ENCODE measurements around the gene GEMIN8. TPM values are rescaled to one million over a fixed set of nuclear protein-coding genes. Genes with fewer than 3 reads are reported as not detected.

Gene GEMIN8, protein sequence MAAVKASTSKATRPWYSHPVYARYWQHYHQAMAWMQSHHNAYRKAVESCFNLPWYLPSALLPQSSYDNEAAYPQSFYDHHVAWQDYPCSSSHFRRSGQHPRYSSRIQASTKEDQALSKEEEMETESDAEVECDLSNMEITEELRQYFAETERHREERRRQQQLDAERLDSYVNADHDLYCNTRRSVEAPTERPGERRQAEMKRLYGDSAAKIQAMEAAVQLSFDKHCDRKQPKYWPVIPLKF
- 8.1 to 10.7 TPM (median 10.1 TPM) in 5 replicates for total RNA-seq (2022; extraction: Qiagen RNA extraction)

DNA sequence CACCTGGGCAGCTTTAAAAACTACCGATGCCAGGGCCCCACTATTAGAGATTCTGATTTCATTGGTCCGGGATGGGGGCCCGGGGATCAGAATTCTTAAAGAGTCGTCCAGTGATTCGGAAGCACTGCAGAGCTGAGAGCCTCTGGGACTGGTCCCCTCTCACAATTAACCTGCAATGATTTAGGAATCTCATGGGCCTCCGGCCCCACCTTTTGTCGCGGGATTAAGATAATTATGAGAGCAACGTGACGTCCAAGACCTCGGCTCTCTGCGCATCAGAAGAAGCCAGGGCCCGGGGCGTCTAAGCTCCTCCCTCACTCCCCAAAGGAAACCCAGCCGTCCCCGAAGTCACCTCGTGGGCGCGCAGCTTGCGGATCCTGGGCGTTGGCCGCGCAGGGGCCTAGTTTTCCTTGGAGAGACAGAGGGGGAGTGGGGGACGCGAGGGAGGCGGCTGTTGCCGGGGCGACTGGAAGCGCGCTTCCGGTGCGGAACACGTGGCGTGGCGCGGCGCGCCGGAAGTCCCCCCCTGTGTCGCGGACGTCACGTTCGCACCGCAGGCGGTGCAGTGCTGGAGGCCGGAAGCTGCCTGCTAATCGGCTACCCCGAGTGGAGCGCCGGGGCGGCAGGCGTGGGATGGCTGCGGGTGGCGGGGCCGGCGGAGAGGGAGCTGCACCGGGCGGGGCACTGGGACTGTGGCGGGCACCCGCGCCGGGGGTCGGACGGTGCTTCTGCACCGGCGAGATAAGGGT is at the start of gene GEMIN8:
GEMIN8 (minus strand) TSS at position 468 of the 749 bp plus-strand sequence. CDS start 8,414 bp downstream, outside the sequence.

Other genes starting within 250 kb of the GEMIN8 start
- gene GPM6B, start 212.8 kb downstream of the GEMIN8 start, total RNA-seq (2022; extraction: Qiagen RNA extraction) = 0.09 to 0.28 TPM (median 0.24 TPM) in 5 replicates